NOMO-1 treated with DMSO at 0.1 percent for 48 hours (cell line): ENCODE measurements around the gene ADSL.

Experiments used
- DNase-seq: peaks from one replicate; lab custom pipeline; 2025; ENCODE audit not compliant: unreplicated experiment; lab: John Stamatoyannopoulos, UW

The ADSL gene

GRCh38 chr22:40403651-40404050 lies 57.4 kb downstream of the ADSL start:
- no peak for DNase-seq

DNA sequence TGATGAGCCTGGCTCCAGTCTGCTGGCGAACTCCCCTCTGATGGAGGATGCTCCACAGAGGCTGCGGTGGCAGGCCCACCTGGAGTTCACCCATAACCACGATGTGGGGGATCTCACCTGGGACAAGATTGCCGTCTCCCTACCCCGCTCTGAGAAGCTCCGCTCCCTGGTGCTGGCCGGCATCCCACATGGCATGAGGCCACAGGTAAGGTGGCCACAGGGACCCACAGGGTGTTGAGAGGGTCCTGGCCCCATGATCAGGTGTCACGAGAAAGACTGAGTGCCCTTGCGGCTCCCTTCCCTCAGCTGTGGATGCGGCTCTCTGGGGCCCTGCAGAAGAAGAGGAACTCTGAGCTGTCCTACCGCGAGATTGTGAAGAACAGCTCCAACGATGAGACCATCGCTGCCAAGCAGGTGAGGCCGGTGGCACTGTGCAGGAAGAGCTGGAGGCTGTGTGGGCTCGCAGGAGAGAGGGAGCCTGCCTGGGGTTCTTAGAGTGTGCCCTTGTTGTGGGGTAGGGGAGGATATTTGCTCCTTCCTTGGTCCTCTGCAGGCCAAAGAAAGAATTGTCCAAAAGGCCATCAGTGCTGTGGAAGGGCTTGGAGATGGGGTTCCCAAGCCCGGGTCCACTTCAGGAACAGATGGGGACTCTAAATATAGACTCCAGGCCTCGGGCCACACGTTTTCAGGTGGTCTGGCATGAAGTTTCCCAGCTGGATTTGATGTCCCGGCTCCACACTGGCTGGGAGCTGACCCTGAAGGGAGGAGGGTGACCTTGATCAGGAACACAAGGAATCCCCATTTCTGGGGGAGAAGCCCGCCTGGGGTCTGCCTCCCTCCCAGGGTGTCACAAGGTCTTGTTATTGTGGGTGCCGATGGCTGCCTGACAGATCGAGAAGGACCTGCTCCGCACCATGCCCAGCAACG lies 58.2 kb downstream of the ADSL start:
- DNase-seq: no peak

GRCh38 chr22:40405178-40406062 lies 59.1 kb downstream of the ADSL start:
- no peak for DNase-seq

DNA sequence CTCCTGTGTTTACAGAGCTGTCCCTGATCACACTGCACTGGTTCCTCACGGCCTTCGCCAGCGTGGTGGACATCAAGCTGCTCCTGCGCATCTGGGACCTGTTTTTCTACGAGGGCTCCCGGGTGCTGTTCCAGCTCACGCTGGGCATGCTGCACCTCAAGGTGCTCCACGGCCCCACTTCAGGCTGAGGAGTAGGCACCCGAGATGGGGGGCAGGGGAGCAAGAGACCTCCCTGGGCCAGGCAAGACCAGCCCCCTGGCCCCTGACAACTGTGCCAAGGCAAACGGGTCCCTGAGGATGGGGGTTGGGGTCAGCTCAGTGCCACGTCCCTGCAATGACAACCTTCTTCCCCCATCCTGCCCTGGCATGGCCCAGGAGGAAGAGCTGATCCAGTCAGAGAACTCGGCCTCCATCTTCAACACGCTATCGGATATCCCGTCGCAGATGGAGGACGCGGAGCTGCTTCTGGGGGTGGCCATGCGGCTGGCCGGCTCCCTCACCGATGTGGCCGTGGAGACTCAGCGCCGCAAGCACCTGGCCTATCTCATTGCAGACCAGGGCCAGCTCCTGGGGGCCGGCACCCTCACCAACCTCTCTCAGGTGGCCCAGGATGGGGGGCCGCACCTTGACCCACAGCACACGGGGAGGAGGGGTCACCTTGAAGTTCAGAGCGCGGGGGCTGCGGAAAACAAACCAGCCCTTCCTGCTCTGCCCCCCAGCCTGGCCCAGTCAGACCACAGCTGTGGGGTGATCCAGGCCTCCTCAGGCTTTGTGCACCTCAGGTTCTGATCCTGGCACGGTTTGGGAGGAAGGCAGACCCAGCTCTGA lies 60.0 kb downstream of the ADSL start:
- no peak for DNase-seq

DNA sequence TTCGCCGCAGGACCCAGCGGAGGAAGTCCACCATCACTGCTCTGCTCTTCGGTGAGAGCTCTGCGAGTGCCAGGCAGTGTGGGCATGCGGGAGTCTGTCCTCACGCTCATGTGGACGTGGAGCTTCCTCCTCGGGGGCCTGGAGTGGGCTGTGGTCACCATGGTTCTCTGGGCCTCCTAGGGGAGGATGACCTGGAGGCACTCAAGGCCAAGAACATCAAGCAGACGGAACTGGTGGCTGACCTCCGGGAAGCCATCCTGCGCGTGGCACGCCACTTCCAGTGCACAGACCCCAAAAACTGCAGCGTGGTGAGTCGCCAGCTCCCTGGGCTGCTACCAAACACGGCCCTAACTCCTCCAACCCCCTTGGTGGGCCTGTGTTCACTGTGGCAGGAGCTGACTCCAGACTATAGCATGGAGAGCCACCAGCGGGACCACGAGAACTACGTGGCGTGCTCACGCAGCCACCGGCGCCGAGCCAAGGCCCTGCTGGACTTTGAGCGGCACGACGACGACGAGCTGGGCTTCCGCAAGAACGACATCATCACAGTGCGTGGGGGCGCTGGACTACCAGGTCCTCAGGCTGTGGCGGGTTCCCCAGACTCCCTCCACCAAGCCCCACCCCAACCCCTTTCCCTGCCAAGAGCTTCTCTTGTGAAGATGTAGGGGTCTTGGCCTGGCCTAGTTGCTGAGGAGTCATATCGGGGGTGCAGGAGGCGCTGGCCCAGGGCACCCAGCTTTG lies 60.9 kb downstream of the ADSL start:
- no peak for DNase-seq

DNA sequence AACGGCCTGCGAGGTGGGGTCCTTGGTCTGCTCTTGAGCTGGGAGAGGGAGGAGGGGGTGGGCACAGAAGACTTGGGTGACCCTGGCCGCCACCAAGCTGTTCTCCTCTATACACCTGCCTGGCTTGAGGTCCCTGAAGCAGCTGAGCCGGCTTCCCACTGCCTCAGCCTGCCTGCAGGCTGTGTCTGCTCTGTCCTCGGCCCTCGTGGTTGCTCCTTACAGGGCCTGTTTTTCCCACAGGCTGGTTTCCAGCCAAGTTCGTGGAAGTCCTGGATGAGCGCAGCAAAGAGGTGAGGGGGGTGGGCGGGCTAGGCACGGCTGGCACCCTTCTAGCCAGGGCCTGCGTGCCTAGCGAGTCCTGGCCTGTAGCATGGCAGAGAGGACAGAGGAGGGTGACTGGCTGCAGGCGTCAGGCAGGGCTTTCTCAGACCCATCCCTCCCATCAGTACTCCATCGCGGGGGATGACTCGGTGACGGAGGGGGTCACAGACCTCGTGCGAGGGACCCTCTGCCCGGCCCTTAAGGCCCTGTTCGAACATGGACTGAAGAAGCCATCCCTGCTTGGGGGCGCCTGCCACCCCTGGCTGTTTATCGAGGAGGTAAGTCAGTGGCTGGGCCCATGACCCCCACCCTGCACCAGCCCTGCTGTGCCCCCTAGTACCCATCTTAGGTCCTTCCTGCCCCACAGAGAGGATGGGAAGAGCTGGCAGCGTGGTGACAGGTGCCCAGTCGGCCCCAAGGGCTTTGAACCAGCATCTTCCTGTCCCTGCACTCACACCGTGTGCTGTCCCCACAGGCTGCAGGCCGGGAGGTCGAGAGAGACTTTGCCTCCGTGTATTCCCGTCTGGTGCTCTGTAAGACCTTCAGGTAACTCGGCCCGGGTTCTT lies 61.8 kb downstream of the ADSL start:
- DNase-seq: no peak

- no peak for DNase-seq
These were observed 62.7 kb downstream of the ADSL start for GRCh38 chr22:40408718-40409612.

DNA sequence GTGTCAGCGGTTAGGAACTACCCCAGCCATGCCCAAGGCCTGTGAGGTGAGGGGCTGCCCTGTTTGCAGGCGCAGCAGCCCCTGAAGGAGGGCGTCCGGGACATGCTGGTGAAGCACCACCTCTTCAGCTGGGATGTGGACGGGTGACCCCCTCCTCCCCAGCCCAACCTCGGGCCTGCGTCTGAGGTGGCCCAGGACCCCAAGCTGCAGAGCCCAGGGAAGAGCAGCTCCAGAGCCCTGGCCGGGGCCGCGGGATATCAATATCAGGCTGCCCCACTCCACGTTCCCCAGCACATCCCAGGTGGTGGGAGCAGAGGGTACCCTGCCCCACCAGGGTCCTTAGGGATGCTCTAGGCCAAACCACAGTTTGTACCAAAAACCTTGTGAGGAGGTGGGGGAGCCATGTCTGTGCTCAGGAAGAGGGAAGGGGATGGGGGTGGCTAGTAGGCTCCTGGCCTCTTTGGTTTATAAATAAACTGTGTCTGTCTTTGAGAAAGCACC lies 63.4 kb downstream of the ADSL start:
- DNase-seq: no peak

GRCh38 chr22:40410272-40410671 lies 64.0 kb downstream of the ADSL start:
- no peak for DNase-seq

GRCh38 chr22:40410731-40411505 lies 64.6 kb downstream of the ADSL start:
- no peak for DNase-seq

- no peak for DNase-seq
These were observed 65.2 kb downstream of the ADSL start for GRCh38 chr22:40411506-40411861.

DNA sequence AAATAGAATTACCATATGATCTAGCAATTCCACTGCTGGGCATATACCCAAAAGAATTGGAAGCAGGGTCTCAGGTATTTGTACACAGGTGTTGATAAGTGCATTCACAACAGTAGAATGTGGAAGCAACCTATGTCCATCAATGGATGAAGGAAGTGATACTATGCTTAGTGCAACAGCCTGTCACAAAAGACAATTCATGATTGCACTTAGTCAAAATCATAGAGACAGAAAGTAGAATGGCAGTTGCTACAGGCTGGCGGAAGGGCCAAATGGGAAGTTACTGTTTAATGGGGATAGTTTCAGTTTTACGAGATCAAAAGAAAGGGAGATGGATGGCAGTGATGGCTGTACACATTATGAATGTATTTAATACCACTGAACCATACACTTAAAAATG lies 66.1 kb downstream of the ADSL start:
- DNase-seq: peak; percentile 96

DNA sequence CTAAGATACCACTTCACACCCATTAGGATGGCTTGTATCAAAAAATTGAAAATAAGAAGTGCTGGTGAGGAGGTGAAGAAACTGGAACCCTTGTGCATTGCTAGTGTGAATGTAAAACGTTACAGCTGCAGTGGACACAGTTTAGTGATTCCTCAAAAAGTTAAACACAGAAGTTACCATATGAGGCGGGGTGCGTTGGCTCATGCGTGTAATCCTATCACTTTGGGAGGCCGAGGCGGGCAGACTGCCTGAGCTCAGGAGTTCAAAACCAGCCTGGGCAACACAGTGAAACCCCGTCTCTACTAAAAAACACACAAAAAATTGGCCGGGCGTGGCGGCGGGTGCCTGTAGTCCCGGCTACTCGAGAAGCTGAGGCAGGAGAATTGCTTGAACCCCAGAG lies 67.6 kb downstream of the ADSL start:
- no peak for DNase-seq

DNA sequence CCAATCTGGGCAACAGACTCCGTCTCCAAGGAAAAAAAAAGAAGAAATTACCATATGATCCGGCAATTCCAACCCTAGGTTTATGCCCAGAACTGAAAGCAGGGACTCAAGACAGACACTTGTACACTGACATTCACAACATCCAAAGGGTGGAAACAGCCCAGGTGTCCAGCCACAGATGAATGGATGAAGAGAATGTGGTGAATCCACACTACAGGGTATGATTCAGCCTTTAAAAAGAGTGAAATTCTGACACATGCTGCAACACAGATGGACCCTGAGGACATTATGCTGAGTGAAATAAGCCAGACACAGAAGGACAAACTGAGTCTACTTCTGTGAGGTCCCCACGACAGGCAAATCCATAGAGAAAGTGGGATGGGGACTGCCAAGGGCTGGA lies 68.0 kb downstream of the ADSL start:
- DNase-seq: no peak

- no peak for DNase-seq
These were observed 68.7 kb downstream of the ADSL start for GRCh38 chr22:40414838-40415505.

GRCh38 chr22:40415531-40416266 lies 69.4 kb downstream of the ADSL start:
- DNase-seq: peak; percentile 51

DNA sequence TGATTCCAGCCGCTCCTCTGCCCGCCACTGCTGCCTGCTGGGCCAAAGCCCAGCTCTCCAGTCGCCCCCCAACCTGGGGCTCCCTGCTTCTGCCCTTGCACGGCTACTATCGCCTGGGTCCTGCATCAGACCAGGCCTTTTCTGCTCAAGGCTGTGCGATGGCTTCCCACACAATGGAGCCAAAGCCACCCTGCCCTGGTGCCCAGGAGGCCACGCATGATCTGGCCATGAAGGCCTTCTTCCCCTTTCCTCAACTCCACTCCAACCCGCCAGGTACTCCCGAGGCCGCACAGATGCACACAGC lies 69.9 kb downstream of the ADSL start:
- no peak for DNase-seq
